ENCODE results near the gene MAML2. TPM values are rescaled to one million over a fixed set of nuclear protein-coding genes. Genes with fewer than 3 reads are reported as not detected.

Gene MAML2
- polyA plus RNA-seq, 3 donors = 0.57 to 7.6 (median 1.2) TPM

DNA sequence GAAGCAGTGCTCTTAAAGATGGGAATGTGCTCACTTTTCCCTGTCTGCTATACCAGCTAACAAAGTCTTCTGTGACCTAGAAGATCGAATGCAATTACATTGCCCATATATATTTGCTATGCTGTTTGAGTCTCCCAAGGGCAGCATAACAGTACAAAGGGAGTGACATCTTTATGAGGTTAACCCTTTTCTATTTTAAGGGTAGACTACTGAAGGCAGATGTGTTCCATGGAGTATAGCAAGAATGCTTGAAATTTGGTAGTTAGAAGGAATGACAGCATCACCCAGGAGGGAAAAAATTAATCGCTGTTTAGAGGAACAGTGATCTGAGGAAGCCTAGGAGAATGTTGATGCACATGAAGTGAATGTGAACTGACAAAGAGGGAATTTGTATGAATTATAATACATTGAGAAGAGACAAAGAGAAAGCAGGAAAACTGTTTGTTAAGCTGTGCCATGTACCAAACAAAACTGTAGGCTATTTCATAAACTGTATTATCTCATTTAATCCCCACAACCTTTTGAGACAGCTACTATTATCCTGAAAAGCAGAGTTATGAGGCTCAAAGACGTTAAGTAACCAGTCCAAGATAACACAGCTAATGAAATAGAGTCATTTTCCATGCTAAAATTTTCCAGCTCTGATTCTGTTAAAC, 13.0 kb downstream of the MAML2 start:
- H3K27ac Mint-ChIP-seq = no peak overlapping the region
- H3K27ac ChIP-seq (ENCODE audit: low read depth in 1 of 2, low read length in 2 of 2) = no peak overlapping the region
- H3K4me2 ChIP-seq (replicated peaks; ENCODE audit: extremely low read depth, low read length, poor library complexity, severe bottlenecking) = no peak overlapping the region
- peaks cover 30 to 36% of the 10 kb centered on the region in 2 donors for H3K4me1 ChIP-seq (ENCODE audit: control insufficient read depth in 1 of 2, insufficient read depth in 2 of 2, low read length in 2 of 2)
- peaks cover 9 to 18% of the 10 kb centered on the region in 2 donors for H3K36me3 Mint-ChIP-seq
- H4K20me1 ChIP-seq (ENCODE audit: insufficient read depth, low read length) = peaks cover 27% of the 10 kb centered on the region
- DNase-seq = no peak
- H3K27me3 Mint-ChIP-seq (ENCODE audit: low read depth in 3 of 3) = peaks cover 0 to 3% (median 0%) of the 10 kb centered on the region in 3 donors
- 100% methylated on average over 1 of the region's 3 CpGs for WGBS (ENCODE audit: insufficient coverage)
- H3K27me3 ChIP-seq (ENCODE audit: control insufficient read depth in 2 of 2, insufficient read depth in 2 of 2, low read length in 2 of 2) = no peaks in the 10 kb centered on the region
- TF ChIP-seq, protein P1, sequence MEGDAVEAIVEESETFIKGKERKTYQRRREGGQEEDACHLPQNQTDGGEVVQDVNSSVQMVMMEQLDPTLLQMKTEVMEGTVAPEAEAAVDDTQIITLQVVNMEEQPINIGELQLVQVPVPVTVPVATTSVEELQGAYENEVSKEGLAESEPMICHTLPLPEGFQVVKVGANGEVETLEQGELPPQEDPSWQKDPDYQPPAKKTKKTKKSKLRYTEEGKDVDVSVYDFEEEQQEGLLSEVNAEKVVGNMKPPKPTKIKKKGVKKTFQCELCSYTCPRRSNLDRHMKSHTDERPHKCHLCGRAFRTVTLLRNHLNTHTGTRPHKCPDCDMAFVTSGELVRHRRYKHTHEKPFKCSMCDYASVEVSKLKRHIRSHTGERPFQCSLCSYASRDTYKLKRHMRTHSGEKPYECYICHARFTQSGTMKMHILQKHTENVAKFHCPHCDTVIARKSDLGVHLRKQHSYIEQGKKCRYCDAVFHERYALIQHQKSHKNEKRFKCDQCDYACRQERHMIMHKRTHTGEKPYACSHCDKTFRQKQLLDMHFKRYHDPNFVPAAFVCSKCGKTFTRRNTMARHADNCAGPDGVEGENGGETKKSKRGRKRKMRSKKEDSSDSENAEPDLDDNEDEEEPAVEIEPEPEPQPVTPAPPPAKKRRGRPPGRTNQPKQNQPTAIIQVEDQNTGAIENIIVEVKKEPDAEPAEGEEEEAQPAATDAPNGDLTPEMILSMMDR (IDR thresholded peaks at IDR 0.05) = no peak
- H3K4me1 Mint-ChIP-seq = peaks cover 51% of the 10 kb centered on the region
- H3K9ac ChIP-seq (ENCODE audit: insufficient read depth, low read length, poor library complexity, severe bottlenecking) = no peak overlapping the region
- H3K36me3 ChIP-seq (replicated peaks in 1 of 2; ENCODE audit: control insufficient read depth in 1 of 2, insufficient read depth in 2 of 2, low read length in 2 of 2) = no peaks in the 10 kb centered on the region
- intact Hi-C loops (cut with micrococcal nuclease) = loop anchor here in 1 of 2 donors (10.0 kb wide), 1 partner anchor 65 kb away; no protein-coding TSS in a partner anchor
- H2AFZ ChIP-seq (ENCODE audit: insufficient read depth, low read depth, low read length, poor library complexity, severe bottlenecking) = no peak overlapping the region
- H3K9me3 ChIP-seq (replicated peaks in 1 of 2; ENCODE audit: control insufficient read depth in 1 of 2, insufficient read depth in 1 of 2, low read length in 2 of 2) = no peaks in the 10 kb centered on the region
- H3K4me3 ChIP-seq (replicated peaks in 1 of 3; ENCODE audit: low read depth in 2 of 3, low read length in 3 of 3) = no peak overlapping the region
- H3K9me3 Mint-ChIP-seq = no peaks in the 10 kb centered on the region
- peaks cover 4% of the 10 kb centered on the region for H3K79me2 ChIP-seq (ENCODE audit: insufficient read depth, low read length)
- no peak overlapping the region for H3K4me3 Mint-ChIP-seq

DNA sequence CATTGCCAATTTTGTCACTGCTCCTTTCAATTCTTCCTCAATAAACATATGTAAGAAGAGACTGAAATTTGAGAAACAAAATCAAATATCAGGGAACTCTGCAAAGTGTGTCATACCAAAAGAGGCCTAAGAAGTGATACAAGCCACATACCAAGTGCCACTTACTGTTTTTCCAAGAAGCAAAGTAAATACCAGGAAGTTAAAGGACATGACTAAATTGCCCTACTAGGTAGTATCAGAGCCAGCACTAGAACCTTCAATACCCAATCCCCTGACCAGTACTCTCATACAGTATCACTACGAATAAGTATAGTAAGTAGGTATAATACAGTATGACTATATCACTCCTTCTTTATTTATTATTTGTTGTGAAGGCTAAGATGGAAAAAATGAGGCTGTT, 13.6 kb downstream of the MAML2 start:
- H3K36me3 ChIP-seq (replicated peaks in 1 of 2; ENCODE audit: control insufficient read depth in 1 of 2, insufficient read depth in 2 of 2, low read length in 2 of 2) = no peaks in the 10 kb centered on the region
- no peak overlapping the region for H3K27ac ChIP-seq (ENCODE audit: low read depth in 1 of 2, low read length in 2 of 2)
- H3K9me3 ChIP-seq (replicated peaks in 1 of 2; ENCODE audit: control insufficient read depth in 1 of 2, insufficient read depth in 1 of 2, low read length in 2 of 2) = no peaks in the 10 kb centered on the region
- TF ChIP-seq, protein P1 (IDR thresholded peaks at IDR 0.05) = no peak
- Mint-ChIP-seq H3K36me3 (peaks cover 5 to 14% of the 10 kb centered on the region in 2 donors), H3K9me3 (no peaks in the 10 kb centered on the region), H3K27me3 (ENCODE audit: low read depth in 3 of 3) (peaks cover 0 to 4% (median 0%) of the 10 kb centered on the region in 3 donors), H3K4me1 (peaks cover 47% of the 10 kb centered on the region), H3K4me3 (no peak overlapping the region), H3K27ac (no peak overlapping the region)
- peaks cover 30 to 33% of the 10 kb centered on the region in 2 donors for H3K4me1 ChIP-seq (ENCODE audit: control insufficient read depth in 1 of 2, insufficient read depth in 2 of 2, low read length in 2 of 2)
- no peak overlapping the region for H3K9ac ChIP-seq (ENCODE audit: insufficient read depth, low read length, poor library complexity, severe bottlenecking)
- intact Hi-C loops (cut with micrococcal nuclease) = no loop called here
- no CpG with 5 or more reads among the region's 1 CpG for WGBS (ENCODE audit: insufficient coverage)
- H3K4me3 ChIP-seq (replicated peaks in 1 of 3; ENCODE audit: low read depth in 2 of 3, low read length in 3 of 3) = no peak overlapping the region
- no peaks in the 10 kb centered on the region for H3K27me3 ChIP-seq (ENCODE audit: control insufficient read depth in 2 of 2, insufficient read depth in 2 of 2, low read length in 2 of 2)
- H2AFZ ChIP-seq (ENCODE audit: insufficient read depth, low read depth, low read length, poor library complexity, severe bottlenecking) = no peak overlapping the region
- peaks cover 32% of the 10 kb centered on the region for H4K20me1 ChIP-seq (ENCODE audit: insufficient read depth, low read length)
- no peak overlapping the region for H3K4me2 ChIP-seq (replicated peaks; ENCODE audit: extremely low read depth, low read length, poor library complexity, severe bottlenecking)
- DNase-seq = no peak
- peaks cover 4% of the 10 kb centered on the region for H3K79me2 ChIP-seq (ENCODE audit: insufficient read depth, low read length)
